DND-41 (cell line): ENCODE measurements around the gene RAPGEF2.

Source experiments
- EZH2 ChIP-seq: IDR thresholded peaks from 3 replicates; pipeline ENCODE4 v1.6.1; 2012; ENCODE audit warnings: borderline replicate concordance, low read depth, mild to moderate bottlenecking, moderate library complexity, low read length, inconsistent platforms; ENCODE audit not compliant: severe bottlenecking
- TF ChIP-seq, protein P1 (sequence below): IDR thresholded peaks from 2 replicates; pipeline ENCODE4 v1.5.1; 2012; ENCODE audit warnings: borderline replicate concordance, low read length, moderate library complexity, mild to moderate bottlenecking; ENCODE audit not compliant: poor library complexity, severe bottlenecking; ENCODE audit errors: extremely low read depth

DNA sequence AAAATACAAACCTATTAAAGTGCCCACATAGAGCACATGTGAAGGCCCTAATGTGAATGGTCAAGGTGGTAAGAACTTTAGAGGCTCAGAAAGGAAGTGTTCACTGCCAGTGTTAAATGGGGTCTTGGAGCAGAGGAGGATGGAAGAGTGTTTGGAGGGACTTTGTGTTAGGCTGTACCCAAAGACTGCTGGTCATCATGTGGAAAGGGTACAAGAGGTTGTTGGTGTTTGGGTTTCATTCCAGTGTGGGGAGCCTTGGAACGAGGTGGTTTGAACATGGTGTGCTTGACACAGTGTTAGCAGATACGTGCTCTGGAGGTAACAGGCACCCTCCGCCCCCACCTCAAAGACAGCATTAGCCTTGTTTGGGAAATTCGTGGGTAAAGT is 73.1 kb downstream of the RAPGEF2 start:
- no peak for TF ChIP-seq EZH2
- TF ChIP-seq, protein P1, sequence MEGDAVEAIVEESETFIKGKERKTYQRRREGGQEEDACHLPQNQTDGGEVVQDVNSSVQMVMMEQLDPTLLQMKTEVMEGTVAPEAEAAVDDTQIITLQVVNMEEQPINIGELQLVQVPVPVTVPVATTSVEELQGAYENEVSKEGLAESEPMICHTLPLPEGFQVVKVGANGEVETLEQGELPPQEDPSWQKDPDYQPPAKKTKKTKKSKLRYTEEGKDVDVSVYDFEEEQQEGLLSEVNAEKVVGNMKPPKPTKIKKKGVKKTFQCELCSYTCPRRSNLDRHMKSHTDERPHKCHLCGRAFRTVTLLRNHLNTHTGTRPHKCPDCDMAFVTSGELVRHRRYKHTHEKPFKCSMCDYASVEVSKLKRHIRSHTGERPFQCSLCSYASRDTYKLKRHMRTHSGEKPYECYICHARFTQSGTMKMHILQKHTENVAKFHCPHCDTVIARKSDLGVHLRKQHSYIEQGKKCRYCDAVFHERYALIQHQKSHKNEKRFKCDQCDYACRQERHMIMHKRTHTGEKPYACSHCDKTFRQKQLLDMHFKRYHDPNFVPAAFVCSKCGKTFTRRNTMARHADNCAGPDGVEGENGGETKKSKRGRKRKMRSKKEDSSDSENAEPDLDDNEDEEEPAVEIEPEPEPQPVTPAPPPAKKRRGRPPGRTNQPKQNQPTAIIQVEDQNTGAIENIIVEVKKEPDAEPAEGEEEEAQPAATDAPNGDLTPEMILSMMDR: no peak
